Peyer's patch (tissue), 4 donors: ENCODE results near the gene MDM2.

Experiments
- POLR2A ChIP-seq, 2 donors: fragments of 450-650 bp; IDR thresholded peaks; one replicate each; pipeline ENCODE4 v1.5.1; 2017; ENCODE audit warnings: antibody characterized with exemption in 2 of 2, mild to moderate bottlenecking in 2 of 2, moderate library complexity in 2 of 2
- TF ChIP-seq, protein P1 (sequence below), 6 experiments: fragments of 450-650 bp in 4 of 6; fragments of 200-600 bp in 2 of 6; sonication (generic) in 1 of 6; IDR thresholded peaks; one replicate each; pipeline ENCODE4 v1.5.1; 2017 to 2019; ENCODE audit warnings: antibody characterized with exemption in 6 of 6, mild to moderate bottlenecking in 3 of 6, moderate library complexity in 1 of 6

- TF ChIP-seq, protein P1, sequence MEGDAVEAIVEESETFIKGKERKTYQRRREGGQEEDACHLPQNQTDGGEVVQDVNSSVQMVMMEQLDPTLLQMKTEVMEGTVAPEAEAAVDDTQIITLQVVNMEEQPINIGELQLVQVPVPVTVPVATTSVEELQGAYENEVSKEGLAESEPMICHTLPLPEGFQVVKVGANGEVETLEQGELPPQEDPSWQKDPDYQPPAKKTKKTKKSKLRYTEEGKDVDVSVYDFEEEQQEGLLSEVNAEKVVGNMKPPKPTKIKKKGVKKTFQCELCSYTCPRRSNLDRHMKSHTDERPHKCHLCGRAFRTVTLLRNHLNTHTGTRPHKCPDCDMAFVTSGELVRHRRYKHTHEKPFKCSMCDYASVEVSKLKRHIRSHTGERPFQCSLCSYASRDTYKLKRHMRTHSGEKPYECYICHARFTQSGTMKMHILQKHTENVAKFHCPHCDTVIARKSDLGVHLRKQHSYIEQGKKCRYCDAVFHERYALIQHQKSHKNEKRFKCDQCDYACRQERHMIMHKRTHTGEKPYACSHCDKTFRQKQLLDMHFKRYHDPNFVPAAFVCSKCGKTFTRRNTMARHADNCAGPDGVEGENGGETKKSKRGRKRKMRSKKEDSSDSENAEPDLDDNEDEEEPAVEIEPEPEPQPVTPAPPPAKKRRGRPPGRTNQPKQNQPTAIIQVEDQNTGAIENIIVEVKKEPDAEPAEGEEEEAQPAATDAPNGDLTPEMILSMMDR (IDR thresholded peaks at IDR 0.05): no peak
- no peak for TF ChIP-seq POLR2A (IDR thresholded peaks at IDR 0.05)
Observed at GRCh38 chr12:68833508-68833907, 25.5 kb downstream of the MDM2 start.
